T-helper 2 cell treated with Interferon-gamma antibody and Interleukin-4, amounts not matched to agents 5 μg/mL and 100 μg/mL, for 36 hours (primary cell): Measurements from ENCODE around the gene SDK1.

Source experiments
- DNase-seq: peaks from one replicate; pipeline ENCODE4 v3.0.0; 2021; ENCODE audit warnings: low spot score
- H3K27ac Mint-ChIP-seq: one replicate; pipeline ENCODE4 v1.8.0; 2021; ENCODE audit warnings: mild to moderate bottlenecking, mixed read lengths
- H3K27me3 Mint-ChIP-seq: one replicate; pipeline ENCODE4 v1.8.0; 2021; ENCODE audit warnings: low read depth, mixed read lengths
- H3K36me3 Mint-ChIP-seq: one replicate; pipeline ENCODE4 v1.8.0; 2021; ENCODE audit warnings: low read depth, mixed read lengths
- H3K4me1 Mint-ChIP-seq: one replicate; pipeline ENCODE4 v1.8.0; 2021; ENCODE audit warnings: low read depth, mixed read lengths
- H3K4me3 Mint-ChIP-seq: one replicate; pipeline ENCODE4 v1.8.0; 2022; ENCODE audit warnings: mild to moderate bottlenecking, moderate library complexity, mixed read lengths
- H3K9me3 Mint-ChIP-seq: one replicate; pipeline ENCODE4 v1.8.0; 2021; ENCODE audit warnings: mixed read lengths

SDK1 gene

GRCh38 chr7:4023502-4023901, 722.5 kb downstream of the SDK1 start:
- Mint-ChIP-seq H3K4me1 (no peaks in the 10 kb centered on the region), H3K27me3 (no peaks in the 10 kb centered on the region), H3K36me3 (no peaks in the 10 kb centered on the region), H3K4me3 (no peak overlapping the region), H3K27ac (no peak overlapping the region), H3K9me3 (peaks cover 3% of the 10 kb centered on the region)
- DNase-seq = no peak

GRCh38 chr7:4024133-4024532, 723.1 kb downstream of the SDK1 start:
- Mint-ChIP-seq H3K36me3 (no peaks in the 10 kb centered on the region), H3K4me3 (no peak overlapping the region), H3K27ac (no peak overlapping the region), H3K27me3 (no peaks in the 10 kb centered on the region), H3K4me1 (no peaks in the 10 kb centered on the region), H3K9me3 (no peaks in the 10 kb centered on the region)
- no peak for DNase-seq

- no peaks in the 10 kb centered on the region for H3K9me3 Mint-ChIP-seq
- no peaks in the 10 kb centered on the region for H3K27me3 Mint-ChIP-seq
- no peak overlapping the region for H3K4me3 Mint-ChIP-seq
- H3K36me3 Mint-ChIP-seq = no peaks in the 10 kb centered on the region
- H3K27ac Mint-ChIP-seq = no peak overlapping the region
- no peaks in the 10 kb centered on the region for H3K4me1 Mint-ChIP-seq
- no peak for DNase-seq
Measured at GRCh38 chr7:4024806-4025205, 723.8 kb downstream of the SDK1 start.

GRCh38 chr7:4025210-4025609, 724.2 kb downstream of the SDK1 start:
- H3K27ac Mint-ChIP-seq = no peak overlapping the region
- no peaks in the 10 kb centered on the region for H3K9me3 Mint-ChIP-seq
- no peak for DNase-seq
- no peaks in the 10 kb centered on the region for H3K27me3 Mint-ChIP-seq
- H3K36me3 Mint-ChIP-seq = no peaks in the 10 kb centered on the region
- no peak overlapping the region for H3K4me3 Mint-ChIP-seq
- H3K4me1 Mint-ChIP-seq = no peaks in the 10 kb centered on the region

- Mint-ChIP-seq H3K4me3 (no peak overlapping the region), H3K36me3 (no peaks in the 10 kb centered on the region), H3K4me1 (no peaks in the 10 kb centered on the region), H3K27me3 (no peaks in the 10 kb centered on the region), H3K9me3 (no peaks in the 10 kb centered on the region), H3K27ac (no peak overlapping the region)
- no peak for DNase-seq
Measured at GRCh38 chr7:4025694-4026615, 724.9 kb downstream of the SDK1 start.

GRCh38 chr7:4026941-4027486, 726.0 kb downstream of the SDK1 start:
- H3K27ac Mint-ChIP-seq = no peak overlapping the region

GRCh38 chr7:4028221-4028620, 727.2 kb downstream of the SDK1 start:
- H3K4me1 Mint-ChIP-seq = no peaks in the 10 kb centered on the region

More at GRCh38 chr7:4026941-4027486, 726.0 kb downstream of the SDK1 start:
- H3K4me3 Mint-ChIP-seq = no peak overlapping the region
- no peak for DNase-seq
- no peaks in the 10 kb centered on the region for H3K36me3 Mint-ChIP-seq
- no peaks in the 10 kb centered on the region for H3K9me3 Mint-ChIP-seq
- no peaks in the 10 kb centered on the region for H3K4me1 Mint-ChIP-seq
- no peaks in the 10 kb centered on the region for H3K27me3 Mint-ChIP-seq

GRCh38 chr7:4029941-4030340, 728.9 kb downstream of the SDK1 start:
- no peaks in the 10 kb centered on the region for H3K4me1 Mint-ChIP-seq
- H3K9me3 Mint-ChIP-seq = no peaks in the 10 kb centered on the region
- H3K4me3 Mint-ChIP-seq = no peak overlapping the region
- H3K27me3 Mint-ChIP-seq = no peaks in the 10 kb centered on the region
- H3K36me3 Mint-ChIP-seq = no peaks in the 10 kb centered on the region
- no peak overlapping the region for H3K27ac Mint-ChIP-seq
- no peak for DNase-seq

More at GRCh38 chr7:4028221-4028620, 727.2 kb downstream of the SDK1 start:
- Mint-ChIP-seq H3K4me3 (no peak overlapping the region), H3K9me3 (no peaks in the 10 kb centered on the region), H3K27me3 (no peaks in the 10 kb centered on the region), H3K36me3 (no peaks in the 10 kb centered on the region), H3K27ac (no peak overlapping the region)
- no peak for DNase-seq

- DNase-seq = no peak
- Mint-ChIP-seq H3K27ac (no peak overlapping the region), H3K36me3 (no peaks in the 10 kb centered on the region), H3K9me3 (no peaks in the 10 kb centered on the region), H3K4me3 (no peak overlapping the region), H3K4me1 (no peaks in the 10 kb centered on the region), H3K27me3 (no peaks in the 10 kb centered on the region)
Measured at GRCh38 chr7:4030346-4030950, 729.4 kb downstream of the SDK1 start.

- no peaks in the 10 kb centered on the region for H3K36me3 Mint-ChIP-seq
- no peak overlapping the region for H3K4me3 Mint-ChIP-seq
- H3K27me3 Mint-ChIP-seq = no peaks in the 10 kb centered on the region
- H3K9me3 Mint-ChIP-seq = no peaks in the 10 kb centered on the region
- no peak for DNase-seq
- no peaks in the 10 kb centered on the region for H3K4me1 Mint-ChIP-seq
- no peak overlapping the region for H3K27ac Mint-ChIP-seq
Measured at GRCh38 chr7:4033996-4034395, 732.9 kb downstream of the SDK1 start.

GRCh38 chr7:4037308-4037707, 736.3 kb downstream of the SDK1 start:
- H3K4me3 Mint-ChIP-seq = no peak overlapping the region
- no peak for DNase-seq
- H3K36me3 Mint-ChIP-seq = no peaks in the 10 kb centered on the region
- H3K4me1 Mint-ChIP-seq = no peaks in the 10 kb centered on the region
- no peaks in the 10 kb centered on the region for H3K9me3 Mint-ChIP-seq
- no peak overlapping the region for H3K27ac Mint-ChIP-seq
- H3K27me3 Mint-ChIP-seq = no peaks in the 10 kb centered on the region

GRCh38 chr7:4037877-4038276, 736.8 kb downstream of the SDK1 start:
- Mint-ChIP-seq H3K36me3 (no peaks in the 10 kb centered on the region), H3K27ac (no peak overlapping the region), H3K4me3 (no peak overlapping the region), H3K9me3 (no peaks in the 10 kb centered on the region), H3K4me1 (no peaks in the 10 kb centered on the region), H3K27me3 (no peaks in the 10 kb centered on the region)
- DNase-seq = no peak

- DNase-seq = no peak
- Mint-ChIP-seq H3K9me3 (no peaks in the 10 kb centered on the region), H3K36me3 (no peaks in the 10 kb centered on the region), H3K27ac (no peak overlapping the region), H3K4me1 (no peaks in the 10 kb centered on the region), H3K27me3 (no peaks in the 10 kb centered on the region), H3K4me3 (no peak overlapping the region)
Measured at GRCh38 chr7:4040109-4040928, 739.3 kb downstream of the SDK1 start.
